Activated CD8-positive, alpha-beta memory T cell treated with anti-CD3 and anti-CD28 coated beads, Interleukin-2, amount 50 U/mL, for 1 hour (primary cell): Measurements from ENCODE around the gene ACAD9.
"Not testable (repeated sequence)": the region's sequence is repeated elsewhere in the genome, so short reads cannot be mapped to it uniquely, and the experiment has no call there.

Experiments used
- DNase-seq: peaks from one replicate; pipeline ENCODE4 v3.0.0-alpha.2; 2020; ENCODE audit errors: extremely low read depth

Gene ACAD9

DNA sequence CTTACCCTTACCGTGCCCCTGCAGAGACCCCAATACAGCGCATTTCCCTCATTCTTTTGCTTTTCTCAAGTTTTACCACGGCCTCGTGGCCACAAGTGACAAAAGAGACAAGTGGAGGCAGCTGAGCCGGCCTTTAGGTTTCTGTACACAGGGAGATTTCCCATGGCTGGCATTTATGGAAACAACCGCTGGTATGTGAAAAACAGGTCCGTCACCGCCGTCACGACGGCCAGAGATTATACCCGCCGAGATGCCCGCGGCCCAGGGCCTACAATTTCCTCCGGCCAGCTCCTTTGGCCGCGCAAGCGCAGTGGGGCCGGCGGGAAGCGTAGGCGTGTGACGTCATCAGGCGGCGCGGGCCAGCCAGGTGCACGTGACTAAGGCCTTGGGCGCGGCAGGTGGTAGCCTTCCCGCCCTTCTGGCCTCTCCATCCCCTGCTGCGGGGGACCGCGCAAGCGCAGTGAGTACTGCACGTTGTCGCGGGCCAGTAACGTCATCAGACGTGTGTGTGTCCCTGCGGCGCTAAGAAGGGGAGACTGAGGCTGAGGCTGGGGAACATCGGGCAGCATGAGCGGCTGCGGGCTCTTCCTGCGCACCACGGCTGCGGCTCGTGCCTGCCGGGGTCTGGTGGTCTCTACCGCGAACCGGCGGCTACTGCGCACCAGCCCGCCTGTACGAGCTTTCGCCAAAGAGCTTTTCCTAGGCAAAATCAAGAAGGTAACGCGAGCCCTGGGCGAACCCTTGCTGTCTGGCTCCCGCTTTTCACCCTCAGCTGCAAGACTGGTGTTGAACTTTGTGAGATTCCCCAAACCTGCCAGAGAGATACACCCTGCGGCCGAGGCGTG is at the start of gene ACAD9:
Gene ACAD9 (plus strand): TSS at position 496 of the 845 bp plus-strand sequence. CDS start 72 bp downstream, at position 568.
- DNase-seq: peak; percentile 91

DNA sequence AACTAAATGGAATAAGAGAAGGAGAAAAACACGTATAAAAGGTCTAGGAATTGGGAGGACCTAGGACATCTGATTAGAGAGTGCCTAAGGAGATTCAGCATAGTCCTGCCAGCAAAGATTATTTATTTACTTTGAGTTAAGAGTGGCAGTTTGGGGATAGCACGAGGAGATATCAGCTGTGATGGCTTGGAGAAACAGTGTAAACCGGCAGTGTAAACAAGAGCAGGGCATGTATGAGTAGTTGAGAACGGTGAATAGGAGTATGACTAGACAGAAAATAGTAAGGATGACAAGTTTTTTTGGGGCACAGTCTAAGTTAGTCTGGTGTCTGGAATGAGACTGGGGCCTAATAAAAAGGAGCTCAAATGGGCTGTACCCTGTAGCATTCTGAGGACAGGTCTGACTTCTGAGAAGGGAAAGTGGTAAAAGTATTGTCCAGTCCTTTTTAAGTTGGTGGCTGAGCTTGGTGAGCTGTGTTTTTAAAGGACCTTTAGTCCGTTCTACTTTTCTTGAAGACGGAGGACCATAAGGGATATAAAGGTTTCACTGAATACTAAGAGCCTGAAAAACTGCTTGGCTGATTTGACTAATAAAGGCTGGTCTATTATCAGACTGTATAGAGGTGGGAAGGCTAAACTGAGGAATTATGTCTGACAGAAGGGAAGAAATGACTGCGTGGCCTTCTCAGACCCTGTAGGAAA is 49.3 kb upstream of the ACAD9 start:
- DNase-seq: not testable (repeated sequence)

GRCh38 chr3:128830762-128831161 is 48.7 kb upstream of the ACAD9 start:
- DNase-seq: not testable (repeated sequence)

DNA sequence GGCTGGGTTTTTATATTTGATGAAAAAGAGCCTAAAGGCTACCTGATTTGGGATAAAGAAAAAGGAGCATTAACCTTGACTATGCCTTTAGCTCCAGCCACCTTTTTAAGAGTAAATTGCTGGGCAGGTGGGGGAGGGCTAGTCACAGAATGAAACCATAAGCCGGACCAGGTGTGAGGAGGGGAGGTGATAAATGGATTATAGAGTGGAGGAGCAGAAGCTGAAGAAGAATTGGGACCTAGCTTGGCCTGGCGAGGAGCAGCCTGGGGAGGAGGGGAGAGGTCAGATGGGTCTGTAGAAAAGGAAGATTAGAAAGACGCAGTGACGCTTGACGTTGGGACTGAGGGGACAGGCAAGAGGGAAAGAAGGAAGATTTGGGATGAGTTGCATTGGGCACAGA is 46.4 kb upstream of the ACAD9 start:
- not testable (repeated sequence) for DNase-seq

DNA sequence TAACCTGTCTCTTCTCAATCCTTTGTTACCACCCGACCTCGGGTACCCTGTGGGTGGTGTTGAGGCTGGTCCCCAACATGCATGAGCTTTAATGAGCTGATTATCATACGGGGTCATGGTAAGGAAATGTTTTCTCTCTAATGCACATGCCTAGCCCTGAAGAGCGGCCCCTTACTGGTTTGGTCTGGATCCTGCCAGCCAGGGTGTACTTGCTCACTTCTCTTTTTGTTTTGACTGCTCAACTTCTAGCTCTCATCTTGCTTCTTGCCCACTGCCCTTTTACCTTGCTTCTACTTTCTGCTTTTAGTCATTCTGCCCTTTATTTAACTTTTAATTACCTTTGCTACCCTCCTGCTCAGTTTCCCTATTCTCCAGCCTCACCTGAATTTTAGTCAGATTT is 44.3 kb upstream of the ACAD9 start:
- no peak for DNase-seq

DNA sequence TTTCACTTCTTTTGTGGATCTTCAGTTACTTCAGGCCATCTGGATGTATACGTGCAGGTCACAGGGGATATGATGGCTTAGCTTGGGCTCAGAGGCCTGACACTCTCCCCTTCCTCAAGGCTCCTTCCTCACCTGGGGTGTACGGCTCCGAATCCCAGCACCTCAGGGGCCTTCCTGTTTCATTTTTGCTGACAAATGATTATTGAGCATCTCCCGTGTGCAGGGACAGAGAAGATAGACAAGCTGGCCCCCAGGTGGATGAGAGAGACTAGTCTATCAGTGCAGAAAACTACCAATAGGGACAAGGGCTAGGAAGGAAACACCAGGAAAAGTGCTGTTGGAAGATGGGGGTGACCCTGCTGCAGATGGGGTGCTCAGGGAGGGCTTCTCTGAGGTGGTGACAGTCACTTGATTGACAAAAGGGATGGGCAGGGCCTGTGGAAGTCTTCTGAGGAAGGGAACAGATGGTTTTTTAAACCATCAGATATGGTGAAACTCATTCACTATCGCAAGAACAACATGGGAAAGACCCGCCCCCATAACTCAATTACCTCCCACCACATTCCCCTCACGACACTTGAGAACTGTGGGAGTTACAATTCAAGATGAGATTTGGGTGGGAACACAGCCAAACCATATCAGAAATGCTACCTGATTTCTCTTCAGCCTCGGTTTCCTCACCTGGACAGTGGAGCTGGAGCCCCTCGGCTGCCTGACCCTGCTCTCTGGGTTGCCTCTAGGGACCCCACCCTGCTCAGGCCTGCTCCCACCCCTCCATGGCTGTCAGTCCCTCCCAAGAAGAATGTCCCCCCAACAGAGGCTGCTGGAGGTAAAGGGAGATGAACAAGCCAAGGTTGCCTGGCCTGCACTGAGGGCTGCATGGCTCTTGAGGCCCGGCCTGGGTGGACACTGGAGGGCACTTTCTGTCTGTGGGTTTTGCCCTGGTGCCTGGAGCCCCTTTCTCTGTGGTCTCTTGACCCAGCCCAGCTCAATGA is 37.2 kb upstream of the ACAD9 start:
- no peak for DNase-seq

GRCh38 chr3:128844502-128844901 is 34.9 kb upstream of the ACAD9 start:
- DNase-seq: no peak

DNA sequence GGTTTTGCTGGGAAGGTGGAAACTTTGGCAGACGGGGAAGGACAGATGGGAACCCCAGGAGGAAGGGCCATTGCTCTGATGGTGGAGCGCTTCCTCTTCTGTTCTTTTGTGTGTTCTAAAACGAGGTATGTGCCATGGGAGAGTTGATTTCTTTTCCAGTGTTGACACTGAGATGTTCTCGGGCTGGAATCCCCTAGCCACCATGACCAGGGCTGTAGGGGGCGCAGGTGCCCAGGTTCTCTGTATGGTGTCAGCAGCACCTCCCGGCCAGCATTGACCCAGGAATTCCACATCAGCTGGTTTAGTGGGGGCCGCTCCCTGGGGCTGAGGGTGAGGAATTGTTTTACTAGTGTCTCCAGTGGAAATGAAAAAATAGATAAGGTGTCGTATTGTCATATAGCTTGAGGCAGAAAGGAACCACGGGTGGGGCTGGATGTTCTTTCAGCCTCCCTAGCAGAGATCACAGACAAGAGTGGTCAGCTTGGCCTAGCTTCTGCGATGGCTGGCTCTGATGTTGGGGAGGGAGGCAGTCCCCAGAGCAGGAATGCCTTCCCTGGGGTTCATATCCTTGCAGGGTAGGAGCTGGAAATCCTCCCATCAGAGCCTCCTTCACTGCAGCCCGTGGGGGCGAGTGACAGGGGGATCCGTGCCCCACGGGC is 34.2 kb upstream of the ACAD9 start:
- DNase-seq: no peak

GRCh38 chr3:128845778-128846485 is 33.5 kb upstream of the ACAD9 start:
- DNase-seq: peak; percentile 29

DNA sequence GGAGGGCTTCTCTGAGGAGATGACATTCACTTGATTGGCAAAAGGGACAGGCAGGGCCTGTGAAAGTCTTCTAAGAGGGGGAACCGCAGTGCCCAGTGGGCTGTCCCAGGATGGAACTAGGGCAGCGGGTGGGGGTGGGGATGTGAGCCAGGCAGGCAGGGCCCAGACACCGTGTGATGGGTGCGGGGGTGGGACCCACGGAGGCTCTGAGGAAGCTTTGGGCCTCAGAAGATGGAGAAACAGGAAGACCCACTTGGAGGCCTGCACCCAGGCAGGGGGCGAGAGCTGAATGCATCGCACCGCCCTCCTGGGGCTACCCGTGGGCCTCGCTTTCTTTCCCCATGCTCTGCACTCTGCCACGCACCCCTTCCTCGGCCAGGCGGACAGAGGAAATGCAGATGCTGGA is 32.9 kb upstream of the ACAD9 start:
- no peak for DNase-seq

- DNase-seq: no peak
These were observed 31.6 kb upstream of the ACAD9 start for GRCh38 chr3:128847666-128848370.

GRCh38 chr3:128848936-128849335 is 30.5 kb upstream of the ACAD9 start:
- no peak for DNase-seq

GRCh38 chr3:128849911-128850455 is 29.4 kb upstream of the ACAD9 start:
- DNase-seq: no peak

DNA sequence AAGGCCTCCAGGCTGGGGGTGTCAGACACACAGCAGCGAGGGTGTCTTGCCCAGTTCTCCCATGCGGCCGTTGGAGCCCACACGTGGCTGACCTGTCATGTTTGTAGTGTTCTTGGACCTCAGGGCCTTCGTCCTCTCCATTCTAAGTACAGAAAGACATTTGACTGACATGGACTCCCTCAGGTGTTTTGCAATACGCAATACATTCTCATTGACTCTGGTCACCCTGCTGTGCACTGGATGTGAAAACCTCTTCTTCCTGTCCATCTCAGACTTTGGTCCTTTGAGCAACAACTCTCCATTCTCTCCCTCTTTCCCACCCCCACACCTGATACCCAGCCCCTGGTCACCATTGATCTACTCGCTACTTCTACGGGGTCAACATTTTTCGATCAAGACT is 28.9 kb upstream of the ACAD9 start:
- no peak for DNase-seq

DNA sequence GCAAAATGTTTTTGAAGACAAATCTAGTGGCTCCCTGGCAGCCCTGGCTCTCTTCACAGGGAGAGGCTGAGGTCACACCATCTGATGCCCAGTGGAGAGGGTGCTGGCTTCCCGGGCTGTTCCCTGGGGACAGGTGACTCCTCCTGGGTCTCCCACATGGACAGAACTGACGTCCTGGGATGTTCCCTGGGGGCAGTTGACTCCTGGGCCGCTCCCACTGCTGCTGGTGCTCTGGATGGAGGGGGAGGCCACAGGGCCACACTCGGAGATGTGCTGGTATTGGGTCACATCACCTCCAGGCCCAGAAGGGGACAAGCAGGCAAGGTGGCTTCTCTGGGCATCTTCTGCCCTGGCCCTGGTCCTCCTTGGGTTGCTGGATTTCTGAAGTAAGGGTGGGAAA is 27.8 kb upstream of the ACAD9 start:
- DNase-seq: no peak

DNA sequence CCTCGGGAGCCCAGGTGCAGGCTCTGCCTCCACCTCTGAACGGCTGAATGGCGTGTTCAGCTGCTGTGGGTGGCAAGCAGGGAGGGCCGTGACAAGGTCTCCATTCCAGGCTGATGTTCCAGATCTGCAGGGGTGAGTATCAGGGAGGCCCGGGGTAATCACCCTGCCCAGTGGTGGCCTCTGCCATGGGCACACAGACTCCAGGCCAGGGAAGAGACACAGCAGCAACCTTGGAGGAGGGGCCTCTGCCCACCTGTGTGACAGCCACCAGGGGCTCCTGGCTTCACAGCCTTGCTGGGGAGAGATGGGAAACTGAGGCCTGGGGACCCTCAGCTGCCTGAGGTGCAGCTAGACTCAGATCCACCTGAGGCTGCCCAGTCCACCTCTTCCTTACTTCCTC is 25.6 kb upstream of the ACAD9 start:
- no peak for DNase-seq

DNA sequence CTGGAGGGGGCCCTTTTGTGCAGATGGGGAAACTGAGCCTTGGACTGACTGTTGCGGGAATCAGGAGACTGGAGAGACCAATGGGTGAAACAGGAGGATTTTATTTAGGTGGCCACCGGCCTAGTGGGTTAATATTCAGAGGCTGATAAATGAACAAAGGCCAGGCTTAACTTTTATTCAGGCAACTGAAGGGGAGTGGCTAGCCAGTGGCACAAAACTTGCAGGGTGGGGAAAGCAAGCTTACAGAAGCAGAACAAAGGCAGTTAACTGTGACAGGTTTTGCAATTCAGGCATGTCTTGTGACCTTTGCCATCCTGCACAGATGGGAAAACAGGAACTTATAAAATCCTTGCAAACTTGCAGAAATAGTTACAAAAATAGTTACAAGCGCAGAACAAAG is 24.9 kb upstream of the ACAD9 start:
- DNase-seq: no peak

DNA sequence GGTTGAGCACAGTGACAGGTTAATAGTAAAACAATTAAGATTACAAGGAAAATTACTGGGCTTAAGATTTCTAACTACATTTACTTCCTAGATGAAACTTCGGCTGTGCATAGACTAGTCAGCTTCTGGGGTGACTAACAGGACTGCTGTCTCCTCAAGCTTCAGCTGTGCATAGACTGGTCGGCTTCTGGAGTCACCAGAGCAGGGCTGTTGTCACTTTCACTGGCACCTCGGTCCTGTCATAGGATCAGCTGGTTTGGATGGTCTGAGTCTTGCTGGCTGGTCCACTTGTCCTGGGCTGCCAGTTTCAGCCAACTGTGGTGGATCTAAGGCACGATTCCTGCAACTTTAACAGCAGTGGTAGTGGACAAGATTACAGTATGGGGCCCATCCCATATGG is 23.9 kb upstream of the ACAD9 start:
- no peak for DNase-seq

DNA sequence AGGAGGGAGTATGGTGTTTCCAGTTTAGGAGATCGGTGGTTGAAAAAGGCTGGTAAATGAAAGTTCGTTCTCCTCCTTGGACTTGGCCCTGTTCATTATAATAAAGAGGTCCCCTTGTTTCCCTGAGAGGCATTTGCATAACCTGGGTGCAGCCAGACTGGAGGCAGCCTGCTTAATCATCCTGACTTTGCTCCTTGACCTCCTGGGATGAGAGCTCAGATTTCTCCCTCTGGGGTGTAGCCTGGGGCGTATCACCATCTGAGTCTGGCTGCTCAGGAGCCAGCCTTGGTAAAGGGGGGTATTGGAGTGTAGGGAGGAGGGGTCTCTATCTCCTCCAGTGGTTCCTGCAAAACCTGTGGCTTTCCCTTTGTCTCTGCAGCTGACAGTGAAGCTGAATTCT is 21.3 kb upstream of the ACAD9 start:
- DNase-seq: no peak

GRCh38 chr3:128859630-128860029 is 19.8 kb upstream of the ACAD9 start:
- DNase-seq: no peak
